Sigmoid colon (tissue), 4 donors: ENCODE measurements around the gene RNF180.

ENCODE experiments used
- CTCF ChIP-seq, 4 experiments: fragments of 450-650 bp in 3 of 4; fragments of 200-600 bp in 1 of 4; IDR thresholded peaks; one replicate each; pipeline ENCODE4 v1.5.1; 2016 to 2019; ENCODE audit warnings: antibody characterized with exemption in 4 of 4, mild to moderate bottlenecking in 3 of 4, moderate library complexity in 2 of 4
- EP300 ChIP-seq, 4 donors: sonication (generic); formaldehyde crosslinking; IDR thresholded peaks; one replicate each; pipeline ENCODE4 v1.6.1; 2017; ENCODE audit warnings: antibody characterized with exemption in 4 of 4
- POLR2AphosphoS5 ChIP-seq, 4 donors: sonication (generic); formaldehyde crosslinking; IDR thresholded peaks; one replicate each; pipeline ENCODE4 v1.6.1; 2017; ENCODE audit warnings: antibody characterized with exemption in 4 of 4

- no peak for TF ChIP-seq POLR2AphosphoS5 (IDR thresholded peaks at IDR 0.05)
- TF ChIP-seq CTCF (IDR thresholded peaks at IDR 0.05) = no peak
- no peak for TF ChIP-seq EP300 (IDR thresholded peaks at IDR 0.05)
Observed at GRCh38 chr5:64158827-64159226, 6.8 kb upstream of the RNF180 start.
